Memory B cell (primary cell): ENCODE data around the gene CFAP221.

ENCODE experiments used
- ATAC-seq: fragments of 150-1000 bp; cut with Tn5 transposase; 2 replicates; pipeline ENCODE4 v1.10.0; 2021; ENCODE audit warnings: low read depth, mild to moderate bottlenecking, moderate library complexity
- DNase-seq, 2 donors: peaks; one replicate each; pipeline ENCODE4 v3.0.0; 2022; ENCODE audit warnings: low spot score in 2 of 2
- H3K27ac Mint-ChIP-seq: one replicate; pipeline ENCODE4 v1.8.0; 2022; ENCODE audit warnings: mild to moderate bottlenecking, moderate library complexity, mixed read lengths
- H3K27me3 Mint-ChIP-seq: one replicate; pipeline ENCODE4 v1.8.0; 2022; ENCODE audit warnings: mixed read lengths
- H3K36me3 Mint-ChIP-seq: one replicate; pipeline ENCODE4 v1.8.0; 2022; ENCODE audit warnings: mild to moderate bottlenecking, mixed read lengths
- H3K4me1 Mint-ChIP-seq: one replicate; pipeline ENCODE4 v1.8.0; 2022; ENCODE audit warnings: mixed read lengths
- H3K4me3 Mint-ChIP-seq: one replicate; pipeline ENCODE4 v1.8.0; 2022; ENCODE audit warnings: mild to moderate bottlenecking, moderate library complexity, mixed read lengths
- H3K9me3 Mint-ChIP-seq: one replicate; pipeline ENCODE4 v1.8.0; 2022; ENCODE audit warnings: mixed read lengths

The CFAP221 gene

DNA sequence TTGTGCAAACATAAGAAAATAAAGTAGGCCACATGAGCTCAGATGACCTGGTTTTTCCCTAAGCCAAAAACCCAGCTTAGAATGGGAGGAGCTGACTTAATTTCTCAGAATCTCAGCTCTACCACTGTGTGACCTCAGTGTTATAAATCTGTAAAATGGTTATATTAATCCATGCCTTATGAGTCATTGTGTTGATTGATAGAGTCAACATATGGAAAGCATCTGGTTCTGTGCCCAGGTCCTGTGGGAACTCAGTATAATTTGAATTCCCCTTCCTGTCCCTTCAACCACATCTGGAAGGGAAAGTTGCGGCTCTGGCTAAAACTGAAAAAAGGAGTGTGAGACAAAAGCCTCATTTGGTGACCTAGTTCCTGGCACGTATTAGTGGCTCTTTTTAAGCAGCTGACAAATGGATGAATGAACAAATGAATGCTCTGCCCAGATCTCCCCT is 160.4 kb downstream of the CFAP221 start:
- no peak overlapping the region for H3K27ac Mint-ChIP-seq
- ATAC-seq, result no peak
- H3K36me3 Mint-ChIP-seq, result peaks cover 2% of the 10 kb centered on the region

DNA sequence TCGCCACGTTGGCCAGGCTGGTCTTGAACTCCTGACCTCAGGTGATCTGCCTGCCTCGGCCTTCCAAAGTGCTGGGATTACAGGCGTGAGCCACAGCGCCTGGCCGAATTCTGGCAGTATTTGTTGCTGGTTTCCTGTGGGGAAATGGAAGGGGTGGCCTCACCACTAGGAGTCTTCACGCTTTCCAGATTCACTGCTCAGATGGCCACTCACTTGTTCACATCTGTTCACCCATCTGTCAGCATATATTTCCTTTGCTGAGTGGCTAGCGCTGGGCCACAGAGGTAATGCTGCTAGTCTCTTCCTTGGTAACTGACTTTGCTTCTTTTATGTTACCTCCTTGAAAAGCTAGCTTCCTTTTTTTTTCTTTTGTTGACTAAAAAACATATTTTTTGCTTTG is 162.0 kb downstream of the CFAP221 start:
- no peaks in the 10 kb centered on the region for H3K27me3 Mint-ChIP-seq
- peaks cover 2% of the 10 kb centered on the region for H3K9me3 Mint-ChIP-seq
- no peak overlapping the region for H3K27ac Mint-ChIP-seq
- no peak overlapping the region for H3K4me3 Mint-ChIP-seq
- peaks cover 2% of the 10 kb centered on the region for H3K36me3 Mint-ChIP-seq
- no peak for DNase-seq
- H3K4me1 Mint-ChIP-seq, result no peaks in the 10 kb centered on the region
- ATAC-seq, result no peak

More for the DNA sequence above, 160.4 kb downstream of the CFAP221 start:
- H3K4me1 Mint-ChIP-seq, result no peaks in the 10 kb centered on the region
- peaks cover 2% of the 10 kb centered on the region for H3K9me3 Mint-ChIP-seq
- H3K4me3 Mint-ChIP-seq, result no peak overlapping the region
- peaks cover 2% of the 10 kb centered on the region for H3K27me3 Mint-ChIP-seq
- no peak for DNase-seq
